Natural killer cell (primary cell): ENCODE results near the gene CHCHD5. TPM values are rescaled to one million over a fixed set of nuclear protein-coding genes. Genes with fewer than 3 reads are reported as not detected.
"Not testable (repeated sequence)": the region's sequence is repeated elsewhere in the genome, so short reads cannot be mapped to it uniquely, and the experiment has no call there.

Source experiments
- ATAC-seq, 3 donors: fragments of 150-1000 bp in 2 of 3; fragments of 200-7000 bp in 1 of 3; cut with Tn5 transposase; 1 replicate in 1 of 3; 2 replicates in 2 of 3; pipeline ENCODE4 v1.10.0; 2021; ENCODE audit warnings: mild to moderate bottlenecking in 2 of 3, moderate library complexity in 2 of 3
- DNase-seq, 2 donors: peaks; one replicate each; pipeline versions ENCODE4 v3.0.0 to v3.0.0-alpha.2; 2013 to 2021; ENCODE audit warnings: mixed read lengths in 1 of 2
- H3K27ac ChIP-seq: one replicate; pipeline ENCODE4 v1.5.1; 2013; ENCODE audit warnings: mild to moderate bottlenecking, low read length
- H3K27me3 ChIP-seq: one replicate; pipeline ENCODE4 v1.6.1; 2013; ENCODE audit warnings: low read length; ENCODE audit not compliant: control insufficient read depth, insufficient read depth
- H3K36me3 ChIP-seq: one replicate; pipeline ENCODE4 v1.6.1; 2013; ENCODE audit warnings: low read length; ENCODE audit not compliant: control insufficient read depth, insufficient read depth
- H3K4me1 ChIP-seq: one replicate; pipeline ENCODE4 v1.6.1; 2013; ENCODE audit warnings: low read length; ENCODE audit not compliant: control insufficient read depth, insufficient read depth
- H3K4me3 ChIP-seq: one replicate; pipeline ENCODE4 v1.5.1; 2013; ENCODE audit warnings: low read length
- H3K9me3 ChIP-seq: one replicate; pipeline ENCODE4 v1.6.1; 2013; ENCODE audit warnings: low read length; ENCODE audit not compliant: control insufficient read depth, insufficient read depth
- H3K27ac Mint-ChIP-seq, 2 donors: one replicate each; pipeline ENCODE4 v1.8.0; 2022; ENCODE audit warnings: mild to moderate bottlenecking in 2 of 2, mixed read lengths in 2 of 2, moderate library complexity in 1 of 2
- H3K27me3 Mint-ChIP-seq, 2 donors: one replicate each; pipeline ENCODE4 v1.8.0; 2022; ENCODE audit warnings: low read depth in 2 of 2, mixed read lengths in 2 of 2
- H3K36me3 Mint-ChIP-seq: one replicate; pipeline ENCODE4 v1.8.0; 2022; ENCODE audit warnings: mixed read lengths
- H3K4me1 Mint-ChIP-seq, 2 donors: one replicate each; pipeline ENCODE4 v1.8.0; 2022; ENCODE audit warnings: mixed read lengths in 2 of 2
- H3K4me3 Mint-ChIP-seq: one replicate; pipeline ENCODE4 v1.8.0; 2022; ENCODE audit warnings: mild to moderate bottlenecking, moderate library complexity, mixed read lengths
- H3K9me3 Mint-ChIP-seq, 2 donors: one replicate each; pipeline ENCODE4 v1.8.0; 2022; ENCODE audit warnings: mixed read lengths in 2 of 2
- WGBS: methylation state at CpG from one replicate; pipeline ENCODE4 v1.1.7; 2013; ENCODE audit warnings: missing lambda C conversion rate; ENCODE audit not compliant: insufficient coverage; 5-methylcytosine and 5-hydroxymethylcytosine counted together
- intact Hi-C: fragments of 100-400 bp; cut with micrococcal nuclease; formaldehyde crosslinking; loops from one replicate; pipeline ENCODE4 v1.14.2; 2022
- total RNA-seq, 4 donors: library from RNA; stranded (reverse); fragments of 120-200 nt in 1 of 4; gene quantifications; one replicate each; pipeline versions ENCODE4 v1.2.3 to v1.2.4, GENCODE V29; 2013 to 2022
- TF ChIP-seq, protein P1 (sequence below): fragments of 200-600 bp; IDR thresholded peaks from one replicate; pipeline ENCODE4 v1.8.0; 2022; ENCODE audit warnings: antibody characterized with exemption

The CHCHD5 gene
- total RNA-seq, 3 donors from 2014 or later (not counting 1 experiment from before 2014, with no cell fraction given), result 21.9 to 24.1 (median 22.4) TPM

DNA sequence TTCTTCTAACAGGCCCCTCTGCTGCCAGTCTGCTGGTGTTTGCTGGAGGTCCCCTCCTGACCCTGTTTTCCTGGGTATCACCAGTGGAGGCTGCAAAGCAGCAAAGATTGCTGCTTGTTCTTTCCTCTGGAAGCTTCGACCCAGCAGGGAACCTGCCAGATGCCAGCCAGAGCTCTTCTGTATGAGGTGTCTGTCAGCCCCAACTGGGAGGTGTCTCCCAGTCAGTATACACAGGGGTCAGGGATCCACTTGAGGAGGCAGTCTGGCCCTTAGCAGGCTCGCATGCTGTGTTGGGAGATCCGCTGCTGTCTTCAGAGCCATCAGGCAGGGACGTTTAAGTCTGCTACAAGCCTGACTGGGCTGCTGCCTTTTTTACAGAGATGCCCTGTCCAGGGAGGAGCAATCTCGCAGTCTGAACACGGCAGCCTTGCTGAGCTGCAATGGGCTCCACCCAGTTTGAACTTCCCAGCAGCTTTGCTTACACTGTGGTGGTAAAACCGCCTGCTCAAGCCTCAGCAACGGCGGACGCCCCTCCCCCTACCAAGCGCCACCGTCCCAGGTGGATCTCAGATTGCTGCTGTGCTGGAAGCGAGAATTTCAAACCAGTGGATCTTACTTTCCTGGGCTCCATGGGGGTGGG lies 29.9 kb downstream of the CHCHD5 start:
- no peak overlapping the region for H3K27ac Mint-ChIP-seq
- WGBS, result 81% methylated on average over 13 of the region's 13 CpGs
- H3K9me3 Mint-ChIP-seq, result no peaks in the 10 kb centered on the region
- H3K36me3 ChIP-seq, result no peaks in the 10 kb centered on the region
- intact Hi-C loops, result no loop called here
- no peak for DNase-seq
- no peaks in the 10 kb centered on the region for H3K4me1 Mint-ChIP-seq
- H3K27me3 ChIP-seq, result no peaks in the 10 kb centered on the region
- no peaks in the 10 kb centered on the region for H3K36me3 Mint-ChIP-seq
- H3K27ac ChIP-seq, result no peak overlapping the region
- ATAC-seq, result no peak
- no peaks in the 10 kb centered on the region for H3K27me3 Mint-ChIP-seq
- H3K4me3 ChIP-seq, result no peak overlapping the region
- no peaks in the 10 kb centered on the region for H3K4me1 ChIP-seq
- no peaks in the 10 kb centered on the region for H3K9me3 ChIP-seq
- no peak overlapping the region for H3K4me3 Mint-ChIP-seq
- TF ChIP-seq, protein P1, sequence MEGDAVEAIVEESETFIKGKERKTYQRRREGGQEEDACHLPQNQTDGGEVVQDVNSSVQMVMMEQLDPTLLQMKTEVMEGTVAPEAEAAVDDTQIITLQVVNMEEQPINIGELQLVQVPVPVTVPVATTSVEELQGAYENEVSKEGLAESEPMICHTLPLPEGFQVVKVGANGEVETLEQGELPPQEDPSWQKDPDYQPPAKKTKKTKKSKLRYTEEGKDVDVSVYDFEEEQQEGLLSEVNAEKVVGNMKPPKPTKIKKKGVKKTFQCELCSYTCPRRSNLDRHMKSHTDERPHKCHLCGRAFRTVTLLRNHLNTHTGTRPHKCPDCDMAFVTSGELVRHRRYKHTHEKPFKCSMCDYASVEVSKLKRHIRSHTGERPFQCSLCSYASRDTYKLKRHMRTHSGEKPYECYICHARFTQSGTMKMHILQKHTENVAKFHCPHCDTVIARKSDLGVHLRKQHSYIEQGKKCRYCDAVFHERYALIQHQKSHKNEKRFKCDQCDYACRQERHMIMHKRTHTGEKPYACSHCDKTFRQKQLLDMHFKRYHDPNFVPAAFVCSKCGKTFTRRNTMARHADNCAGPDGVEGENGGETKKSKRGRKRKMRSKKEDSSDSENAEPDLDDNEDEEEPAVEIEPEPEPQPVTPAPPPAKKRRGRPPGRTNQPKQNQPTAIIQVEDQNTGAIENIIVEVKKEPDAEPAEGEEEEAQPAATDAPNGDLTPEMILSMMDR, result no peak

DNA sequence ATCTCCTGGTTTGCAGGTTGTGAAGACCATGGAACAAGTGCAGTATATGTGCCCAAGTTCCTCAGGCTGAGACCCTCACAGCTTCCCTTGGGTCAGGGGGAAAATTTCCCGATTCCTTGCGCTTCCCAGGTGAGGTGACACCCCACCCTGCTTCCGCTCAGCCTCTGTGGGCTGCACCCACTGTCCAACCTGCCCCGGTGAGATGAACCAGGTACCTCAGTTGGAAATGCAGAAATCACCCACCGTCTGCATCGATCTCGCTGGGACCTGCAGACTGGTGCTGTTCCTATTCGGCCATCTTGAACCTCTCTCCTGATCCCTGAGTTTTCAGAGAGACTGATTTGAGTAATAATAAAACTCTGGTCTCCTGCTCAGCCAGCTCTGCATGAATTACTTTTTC lies 30.6 kb downstream of the CHCHD5 start:
- Mint-ChIP-seq H3K4me3 (no peak overlapping the region), H3K9me3 (no peaks in the 10 kb centered on the region), H3K36me3 (no peaks in the 10 kb centered on the region), H3K27me3 (no peaks in the 10 kb centered on the region), H3K4me1 (no peaks in the 10 kb centered on the region), H3K27ac (no peak overlapping the region)
- H3K9me3 ChIP-seq, result no peaks in the 10 kb centered on the region
- no peak overlapping the region for H3K27ac ChIP-seq
- ATAC-seq (no peak), DNase-seq (no peak)
- intact Hi-C loops, result no loop called here
- 97% methylated on average over 8 of the region's 8 CpGs for WGBS
- no peaks in the 10 kb centered on the region for H3K4me1 ChIP-seq
- H3K36me3 ChIP-seq, result no peaks in the 10 kb centered on the region
- H3K4me3 ChIP-seq, result no peak overlapping the region
- TF ChIP-seq, protein P1, result no peak
- no peaks in the 10 kb centered on the region for H3K27me3 ChIP-seq

- H3K9me3 ChIP-seq, intact Hi-C loops, H3K4me1 Mint-ChIP-seq, H3K27me3 Mint-ChIP-seq, H3K9me3 Mint-ChIP-seq, ATAC-seq, H3K4me1 ChIP-seq, H3K36me3 ChIP-seq, H3K27ac ChIP-seq, H3K36me3 Mint-ChIP-seq, H3K4me3 ChIP-seq, H3K4me3 Mint-ChIP-seq, DNase-seq, H3K27me3 ChIP-seq, H3K27ac Mint-ChIP-seq: not testable (repeated sequence)
- 98% methylated on average over 2 of the region's 2 CpGs for WGBS
These were observed 31.4 kb downstream of the CHCHD5 start for GRCh38 chr2:112615798-112616197.

DNA sequence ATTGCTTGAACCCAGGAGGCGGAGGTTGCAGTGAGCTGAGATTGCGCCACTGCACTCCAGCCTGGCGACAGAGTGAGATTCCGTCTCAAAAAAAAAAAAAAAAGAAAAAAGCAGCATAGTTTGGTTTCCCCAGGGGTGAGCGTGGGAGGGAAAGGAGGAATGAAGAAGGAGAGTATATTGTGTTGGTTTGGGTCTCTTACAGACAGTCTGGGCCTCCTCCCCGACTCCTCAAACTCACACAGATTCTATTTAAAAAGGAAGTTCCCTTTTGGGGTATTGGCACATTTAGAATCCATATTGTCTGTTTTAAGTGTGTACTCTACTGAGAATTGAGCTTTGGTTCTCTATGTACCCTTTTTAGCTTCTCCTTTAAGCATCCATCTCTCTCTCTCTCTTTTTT lies 34.0 kb downstream of the CHCHD5 start:
- intact Hi-C loops, result no loop called here
- H3K9me3 Mint-ChIP-seq, result no peaks in the 10 kb centered on the region
- Histone ChIP-seq H3K27ac (no peak overlapping the region), H3K4me3 (no peak overlapping the region), H3K9me3 (no peaks in the 10 kb centered on the region), H3K36me3 (no peaks in the 10 kb centered on the region), H3K4me1 (peaks cover 4% of the 10 kb centered on the region), H3K27me3 (no peaks in the 10 kb centered on the region)
- no peak for DNase-seq
- H3K4me1 Mint-ChIP-seq, result peaks cover 6 to 7% of the 10 kb centered on the region in 2 donors
- no peaks in the 10 kb centered on the region for H3K36me3 Mint-ChIP-seq
- WGBS, result 95% methylated on average over 4 of the region's 6 CpGs
- no peak for ATAC-seq
- H3K4me3 Mint-ChIP-seq, result no peak overlapping the region
- no peaks in the 10 kb centered on the region for H3K27me3 Mint-ChIP-seq
- no peak overlapping the region for H3K27ac Mint-ChIP-seq
- TF ChIP-seq, protein P1, result no peak
